ENCODE measurements around the gene JADE3.

DNA sequence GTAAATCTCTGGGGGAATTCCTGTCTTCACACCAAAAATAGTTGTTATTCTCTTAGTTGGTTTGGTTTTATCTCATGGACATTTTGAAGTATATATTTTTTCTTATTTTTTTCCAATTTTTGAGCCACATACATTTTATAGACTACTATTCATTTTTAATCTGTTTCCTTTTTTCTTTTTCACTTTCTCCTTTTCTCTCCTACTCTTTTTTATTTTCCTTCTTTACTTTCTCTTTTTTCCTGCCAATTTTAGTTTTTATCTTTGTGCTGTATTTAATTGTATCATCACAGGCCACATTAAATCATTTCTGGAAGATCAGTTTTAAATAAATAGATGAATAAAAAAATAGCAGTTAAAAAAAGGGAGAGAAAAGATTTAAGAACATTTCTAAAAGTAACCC lies 14.0 kb upstream of the JADE3 start:
- TF ChIP-seq, protein P1, sequence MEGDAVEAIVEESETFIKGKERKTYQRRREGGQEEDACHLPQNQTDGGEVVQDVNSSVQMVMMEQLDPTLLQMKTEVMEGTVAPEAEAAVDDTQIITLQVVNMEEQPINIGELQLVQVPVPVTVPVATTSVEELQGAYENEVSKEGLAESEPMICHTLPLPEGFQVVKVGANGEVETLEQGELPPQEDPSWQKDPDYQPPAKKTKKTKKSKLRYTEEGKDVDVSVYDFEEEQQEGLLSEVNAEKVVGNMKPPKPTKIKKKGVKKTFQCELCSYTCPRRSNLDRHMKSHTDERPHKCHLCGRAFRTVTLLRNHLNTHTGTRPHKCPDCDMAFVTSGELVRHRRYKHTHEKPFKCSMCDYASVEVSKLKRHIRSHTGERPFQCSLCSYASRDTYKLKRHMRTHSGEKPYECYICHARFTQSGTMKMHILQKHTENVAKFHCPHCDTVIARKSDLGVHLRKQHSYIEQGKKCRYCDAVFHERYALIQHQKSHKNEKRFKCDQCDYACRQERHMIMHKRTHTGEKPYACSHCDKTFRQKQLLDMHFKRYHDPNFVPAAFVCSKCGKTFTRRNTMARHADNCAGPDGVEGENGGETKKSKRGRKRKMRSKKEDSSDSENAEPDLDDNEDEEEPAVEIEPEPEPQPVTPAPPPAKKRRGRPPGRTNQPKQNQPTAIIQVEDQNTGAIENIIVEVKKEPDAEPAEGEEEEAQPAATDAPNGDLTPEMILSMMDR (IDR thresholded peaks at IDR 0.05; ENCODE audit: insufficient read depth, low read length, poor library complexity, severe bottlenecking), result no peak
- TF ChIP-seq EZH2phosphoT487 (conservative IDR thresholded peaks at IDR 0.05; ENCODE audit: low read length), result no peak
